Astrocyte (in vitro differentiated cells and primary cell): Measurements from ENCODE around the gene POFUT2. TPM values are rescaled to one million over a fixed set of nuclear protein-coding genes. Genes with fewer than 3 reads are reported as not detected.

Source experiments
- DNase-seq: peaks from one replicate; pipeline ENCODE4 v3.0.0-alpha.2; 2010; ENCODE audit warnings: low read depth
- FAIRE-seq: peaks from 2 replicates; lab custom pipeline; 2011; peaks lifted over from hg19 to GRCh38; lab: Jason Lieb, UNC
- H2AFZ ChIP-seq: 2 replicates; pipeline ENCODE4 v1.6.0; 2012; ENCODE audit warnings: low read depth, low read length, inconsistent platforms
- H3K27ac ChIP-seq: 2 replicates; pipeline ENCODE4 v1.5.1; 2011; ENCODE audit warnings: low read depth, low read length, inconsistent platforms
- H3K27me3 ChIP-seq: 2 replicates; pipeline ENCODE4 v1.6.0; 2011; ENCODE audit warnings: low read length, inconsistent platforms; ENCODE audit not compliant: insufficient read depth
- H3K36me3 ChIP-seq: 2 replicates; pipeline ENCODE4 v1.5.1; 2011; ENCODE audit warnings: low read length, inconsistent platforms; ENCODE audit not compliant: insufficient read depth
- H3K4me1 ChIP-seq: 2 replicates; pipeline ENCODE4 v1.5.1; 2011; ENCODE audit warnings: low read length, inconsistent platforms; ENCODE audit not compliant: insufficient read depth
- H3K4me2 ChIP-seq: 2 replicates; pipeline ENCODE4 v1.6.0; 2012; ENCODE audit warnings: low read length, inconsistent platforms
- H3K4me3 ChIP-seq: 2 replicates; pipeline ENCODE4 v1.5.1; 2011; ENCODE audit warnings: low read depth, mild to moderate bottlenecking, low read length, inconsistent platforms; ENCODE audit not compliant: insufficient read depth
- H3K79me2 ChIP-seq: 2 replicates; pipeline ENCODE4 v1.6.0; 2012; ENCODE audit warnings: mild to moderate bottlenecking, low read length, inconsistent platforms; ENCODE audit not compliant: insufficient read depth
- H3K9ac ChIP-seq: 2 replicates; pipeline ENCODE4 v1.6.0; 2012; ENCODE audit warnings: mild to moderate bottlenecking, low read length, inconsistent platforms
- H3K9me3 ChIP-seq: 2 replicates; pipeline ENCODE4 v1.5.1; 2012; ENCODE audit warnings: low read depth, mild to moderate bottlenecking, low read length, inconsistent platforms; ENCODE audit not compliant: insufficient read depth
- H4K20me1 ChIP-seq: 2 replicates; pipeline ENCODE4 v1.6.0; 2012; ENCODE audit warnings: low read length, inconsistent platforms; ENCODE audit not compliant: insufficient read depth
- H3K27ac Mint-ChIP-seq: one replicate; pipeline ENCODE4 v1.8.0; 2021; ENCODE audit warnings: mild to moderate bottlenecking, mixed read lengths; ENCODE audit not compliant: unreplicated experiment
- H3K27me3 Mint-ChIP-seq: one replicate; pipeline ENCODE4 v1.8.0; 2021; ENCODE audit warnings: low read depth, mixed read lengths; ENCODE audit not compliant: unreplicated experiment
- H3K36me3 Mint-ChIP-seq: one replicate; pipeline ENCODE4 v1.8.0; 2021; ENCODE audit warnings: low read depth, mixed read lengths; ENCODE audit not compliant: unreplicated experiment
- H3K4me1 Mint-ChIP-seq: one replicate; pipeline ENCODE4 v1.8.0; 2021; ENCODE audit warnings: low read depth, mixed read lengths; ENCODE audit not compliant: unreplicated experiment
- H3K4me3 Mint-ChIP-seq: one replicate; pipeline ENCODE4 v1.8.0; 2021; ENCODE audit warnings: mild to moderate bottlenecking, moderate library complexity, mixed read lengths; ENCODE audit not compliant: unreplicated experiment
- H3K9me3 Mint-ChIP-seq: one replicate; pipeline ENCODE4 v1.8.0; 2021; ENCODE audit warnings: mild to moderate bottlenecking, mixed read lengths; ENCODE audit not compliant: unreplicated experiment
- CTCF ChIP-seq: IDR thresholded peaks from 2 replicates; pipeline ENCODE4 v1.5.1; 2011; ENCODE audit warnings: low read depth, mild to moderate bottlenecking, inconsistent platforms, low read length, moderate library complexity; ENCODE audit not compliant: insufficient read depth
- EZH2 ChIP-seq: IDR thresholded peaks from 2 replicates; pipeline ENCODE4 v1.6.1; 2012; ENCODE audit warnings: mild to moderate bottlenecking, low read length, inconsistent platforms; ENCODE audit not compliant: insufficient read depth
- total RNA-seq: library from RNA; stranded (reverse); gene quantifications from 2 replicates; pipeline ENCODE4 v1.2.1, GENCODE V29; 2021

POFUT2 gene
- total RNA-seq, 1 donor from 2014 or later = 109 TPM

GRCh38 chr21:45294509-45295291 lies 7.0 kb upstream of the POFUT2 start:
- Histone ChIP-seq H3K9me3 (no peaks in the 10 kb centered on the region), H3K27ac (peak overlapping the region; percentile 98), H2AFZ (peak overlapping the region; percentile 15), H3K4me1 (peaks cover 49% of the 10 kb centered on the region), H3K4me3 (peak overlapping the region; percentile 6), H3K36me3 (no peaks in the 10 kb centered on the region), H3K27me3 (no peaks in the 10 kb centered on the region), H3K79me2 (peaks cover 30% of the 10 kb centered on the region), H4K20me1 (no peaks in the 10 kb centered on the region), H3K4me2 (peak overlapping the region; percentile 58), H3K9ac (peak overlapping the region; percentile 88)
- H3K27me3 Mint-ChIP-seq = no peaks in the 10 kb centered on the region
- H3K4me1 Mint-ChIP-seq = peaks cover 62% of the 10 kb centered on the region
- H3K27ac Mint-ChIP-seq = peak overlapping the region; percentile 86
- peaks cover 2% of the 10 kb centered on the region for H3K9me3 Mint-ChIP-seq
- FAIRE-seq (peak; percentile 17), DNase-seq (peak; percentile 99)
- peak overlapping the region; percentile 54 for H3K4me3 Mint-ChIP-seq
- TF ChIP-seq EZH2 (no peak), CTCF (no peak)
- H3K36me3 Mint-ChIP-seq = peaks cover 19% of the 10 kb centered on the region

- DNase-seq = no peak
- H3K4me1 Mint-ChIP-seq = peaks cover 60% of the 10 kb centered on the region
- H3K36me3 ChIP-seq = no peaks in the 10 kb centered on the region
- peak overlapping the region; percentile 98 for H3K27ac ChIP-seq
- peaks cover 21% of the 10 kb centered on the region for H3K36me3 Mint-ChIP-seq
- H3K9ac ChIP-seq = peak overlapping the region; percentile 88
- TF ChIP-seq EZH2 = no peak
- no peak for FAIRE-seq
- H3K4me2 ChIP-seq = peak overlapping the region; percentile 58
- H3K27me3 ChIP-seq = no peaks in the 10 kb centered on the region
- peak overlapping the region; percentile 0 for H2AFZ ChIP-seq
- H3K27ac Mint-ChIP-seq = peak overlapping the region; percentile 86
- peak overlapping the region; percentile 6 for H3K4me3 ChIP-seq
- no peaks in the 10 kb centered on the region for H3K27me3 Mint-ChIP-seq
- peaks cover 2% of the 10 kb centered on the region for H3K9me3 Mint-ChIP-seq
- H3K9me3 ChIP-seq = no peaks in the 10 kb centered on the region
- H3K79me2 ChIP-seq = peaks cover 34% of the 10 kb centered on the region
- peaks cover 48% of the 10 kb centered on the region for H3K4me1 ChIP-seq
- H4K20me1 ChIP-seq = peaks cover 5% of the 10 kb centered on the region
- H3K4me3 Mint-ChIP-seq = no peak overlapping the region
Measured at GRCh38 chr21:45293726-45294401, 6.2 kb upstream of the POFUT2 start.

- Histone ChIP-seq H2AFZ (no peak overlapping the region), H3K9me3 (no peaks in the 10 kb centered on the region), H4K20me1 (peaks cover 7% of the 10 kb centered on the region), H3K4me3 (no peak overlapping the region), H3K4me1 (peaks cover 53% of the 10 kb centered on the region), H3K36me3 (no peaks in the 10 kb centered on the region), H3K79me2 (peaks cover 33% of the 10 kb centered on the region), H3K4me2 (peak overlapping the region; percentile 58), H3K27ac (peak overlapping the region; percentile 98), H3K27me3 (no peaks in the 10 kb centered on the region), H3K9ac (peak overlapping the region; percentile 88)
- no peak for FAIRE-seq
- Mint-ChIP-seq H3K36me3 (peaks cover 17% of the 10 kb centered on the region), H3K27me3 (no peaks in the 10 kb centered on the region), H3K4me1 (peaks cover 57% of the 10 kb centered on the region), H3K27ac (peak overlapping the region; percentile 69), H3K9me3 (peaks cover 2% of the 10 kb centered on the region), H3K4me3 (peak overlapping the region; percentile 27)
- no peak for TF ChIP-seq CTCF
- TF ChIP-seq EZH2 = no peak
- DNase-seq = no peak
Measured at GRCh38 chr21:45293220-45293725, 5.6 kb upstream of the POFUT2 start.
